ENCODE results near the gene MAN2A2. TPM values are rescaled to one million over a fixed set of nuclear protein-coding genes. Genes with fewer than 3 reads are reported as not detected.

MAN2A2 gene
- total and polyA plus RNA-seq, 9 of the 15 experiments (the other 6 are each of a cell fraction or from before 2014, with no cell fraction given) = 7.3 to 151 (median 43.4) TPM

GRCh38 chr15:90902040-90902839 is 862 bp upstream of the MAN2A2 start (continued):
- TF ChIP-seq THAP7 (CRISPR knock-in tag; IDR thresholded peaks at IDR 0.05) (no peak), MTA1 (IDR thresholded peaks at IDR 0.05; ENCODE audit: borderline replicate concordance) (no peak), CUX1 (CRISPR knock-in tag; IDR thresholded peaks at IDR 0.05) (peak; percentile 5; the same call in 1 of the 2 replicates), CXXC5 (CRISPR knock-in tag; IDR thresholded peaks at IDR 0.05) (no peak; the same call in none of the 2 replicates), CBFA2T2 (conservative IDR thresholded peaks at IDR 0.05) (no peak), NCOA4 (IDR thresholded peaks at IDR 0.05; ENCODE audit: partially characterized antibody) (no peak), RBM39 (optimal IDR thresholded peaks at IDR 0.05; ENCODE audit: low read depth, low read length) (peak; percentile 41), MBD2 (IDR thresholded peaks at IDR 0.05; ENCODE audit: borderline replicate concordance, low read depth) (no peak), TAF7 (tag; IDR thresholded peaks at IDR 0.05) (no peak), ZNF77 (CRISPR knock-in tag; IDR thresholded peaks at IDR 0.05) (no peak), ZNF232 (CRISPR knock-in tag; IDR thresholded peaks at IDR 0.05) (0 out of 2 replicates have a peak, but pooled peaks have one; percentile 27), PTRF (tag; IDR thresholded peaks at IDR 0.05) (no peak), KDM5B (IDR thresholded peaks at IDR 0.05; ENCODE audit: insufficient replicate concordance, low read depth, low read length) (peak; percentile 60), ZEB2 (IDR thresholded peaks at IDR 0.05) (no peak; the same call in 1 of the 2 replicates), RBM22 (IDR thresholded peaks at IDR 0.05; ENCODE audit: low read depth, low read length, poor library complexity, severe bottlenecking) (no peak)
- TF ChIP-seq, protein P1, sequence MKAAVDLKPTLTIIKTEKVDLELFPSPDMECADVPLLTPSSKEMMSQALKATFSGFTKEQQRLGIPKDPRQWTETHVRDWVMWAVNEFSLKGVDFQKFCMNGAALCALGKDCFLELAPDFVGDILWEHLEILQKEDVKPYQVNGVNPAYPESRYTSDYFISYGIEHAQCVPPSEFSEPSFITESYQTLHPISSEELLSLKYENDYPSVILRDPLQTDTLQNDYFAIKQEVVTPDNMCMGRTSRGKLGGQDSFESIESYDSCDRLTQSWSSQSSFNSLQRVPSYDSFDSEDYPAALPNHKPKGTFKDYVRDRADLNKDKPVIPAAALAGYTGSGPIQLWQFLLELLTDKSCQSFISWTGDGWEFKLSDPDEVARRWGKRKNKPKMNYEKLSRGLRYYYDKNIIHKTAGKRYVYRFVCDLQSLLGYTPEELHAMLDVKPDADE (conservative IDR thresholded peaks at IDR 0.05; ENCODE audit: control insufficient read depth, low read depth, low read length) = no peak
- TF ChIP-seq, protein P2, sequence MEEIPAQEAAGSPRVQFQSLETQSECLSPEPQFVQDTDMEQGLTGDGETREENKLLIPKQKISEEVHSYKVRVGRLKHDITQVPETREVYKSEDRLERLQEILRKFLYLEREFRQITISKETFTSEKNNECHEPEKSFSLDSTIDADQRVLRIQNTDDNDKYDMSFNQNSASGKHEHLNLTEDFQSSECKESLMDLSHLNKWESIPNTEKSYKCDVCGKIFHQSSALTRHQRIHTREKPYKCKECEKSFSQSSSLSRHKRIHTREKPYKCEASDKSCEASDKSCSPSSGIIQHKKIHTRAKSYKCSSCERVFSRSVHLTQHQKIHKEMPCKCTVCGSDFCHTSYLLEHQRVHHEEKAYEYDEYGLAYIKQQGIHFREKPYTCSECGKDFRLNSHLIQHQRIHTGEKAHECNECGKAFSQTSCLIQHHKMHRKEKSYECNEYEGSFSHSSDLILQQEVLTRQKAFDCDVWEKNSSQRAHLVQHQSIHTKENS (CRISPR knock-in tag; IDR thresholded peaks at IDR 0.05) = no peak
- TF ChIP-seq, protein P3, sequence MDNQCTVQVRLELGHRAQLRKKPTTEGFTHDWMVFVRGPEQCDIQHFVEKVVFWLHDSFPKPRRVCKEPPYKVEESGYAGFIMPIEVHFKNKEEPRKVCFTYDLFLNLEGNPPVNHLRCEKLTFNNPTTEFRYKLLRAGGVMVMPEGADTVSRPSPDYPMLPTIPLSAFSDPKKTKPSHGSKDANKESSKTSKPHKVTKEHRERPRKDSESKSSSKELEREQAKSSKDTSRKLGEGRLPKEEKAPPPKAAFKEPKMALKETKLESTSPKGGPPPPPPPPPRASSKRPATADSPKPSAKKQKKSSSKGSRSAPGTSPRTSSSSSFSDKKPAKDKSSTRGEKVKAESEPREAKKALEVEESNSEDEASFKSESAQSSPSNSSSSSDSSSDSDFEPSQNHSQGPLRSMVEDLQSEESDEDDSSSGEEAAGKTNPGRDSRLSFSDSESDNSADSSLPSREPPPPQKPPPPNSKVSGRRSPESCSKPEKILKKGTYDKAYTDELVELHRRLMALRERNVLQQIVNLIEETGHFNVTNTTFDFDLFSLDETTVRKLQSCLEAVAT (IDR thresholded peaks at IDR 0.05) = peak; percentile 84 to 88
